K562 (cell line): ENCODE measurements around the gene RND1. TPM values are rescaled to one million over a fixed set of nuclear protein-coding genes. Genes with fewer than 3 reads are reported as not detected.

Experiments used
- CHD1 ChIP-seq: fragments of 200-600 bp; sonication (generic); IDR thresholded peaks from one replicate; pipeline ENCODE4 v1.6.1; 2012; ENCODE audit warnings: mild to moderate bottlenecking, moderate library complexity, low read length, inconsistent platforms
- ETS1 ChIP-seq: conservative IDR thresholded peaks from 2 replicates; pipeline ENCODE4 v1.6.1; 2011; ENCODE audit warnings: low read depth, mild to moderate bottlenecking, low read length; ENCODE audit not compliant: control insufficient read depth
- HNRNPL ChIP-seq: fragments of 200-400 bp; formaldehyde crosslinking; IDR thresholded peaks from 2 replicates; pipeline ENCODE4 v1.6.1; 2017; ENCODE audit warnings: low read depth, mild to moderate bottlenecking, low read length
- HNRNPLL ChIP-seq: fragments of 200-400 bp; formaldehyde crosslinking; IDR thresholded peaks from 2 replicates; pipeline ENCODE4 v1.6.1; 2017; ENCODE audit warnings: low read length, low read depth, mild to moderate bottlenecking; ENCODE audit not compliant: poor library complexity, severe bottlenecking
- IRF2 ChIP-seq: sonication (generic); formaldehyde crosslinking; IDR thresholded peaks from 2 replicates; pipeline ENCODE4 v1.8.1; 2022; ENCODE audit warnings: mild to moderate bottlenecking, missing genetic modification reagents
- KDM2B ChIP-seq: fragments of 250-450 bp; sonication (Bioruptor Pico); IDR thresholded peaks from 2 replicates; pipeline ENCODE4 v1.8.0; 2021; ENCODE audit warnings: mild to moderate bottlenecking, moderate library complexity
- KDM5B ChIP-seq: fragments of 200-600 bp; sonication (generic); IDR thresholded peaks from 2 replicates; pipeline ENCODE4 v1.6.1; 2012; ENCODE audit warnings: low read depth, mild to moderate bottlenecking, moderate library complexity, low read length, control low read depth, inconsistent platforms; ENCODE audit not compliant: insufficient replicate concordance
- MYBL2 ChIP-seq, 2 experiments: fragments of 450-650 bp in 1 of 2; sonication (generic) in 1 of 2; formaldehyde crosslinking in 1 of 2; IDR thresholded peaks; 2 replicates each; pipeline versions ENCODE4 v1.6.1 to v1.8.1; 2017 to 2022; ENCODE audit warnings: borderline replicate concordance in 1 of 2, inconsistent platforms in 1 of 2, low read depth in 1 of 2, mild to moderate bottlenecking in 1 of 2, missing genetic modification reagents in 1 of 2, moderate library complexity in 1 of 2
- PYGO2 ChIP-seq: fragments of 450-650 bp; IDR thresholded peaks from 2 replicates; pipeline ENCODE4 v1.6.1; 2016; ENCODE audit warnings: mild to moderate bottlenecking, missing genetic modification characterization, moderate library complexity, missing compliant biosample characterization
- SP1 ChIP-seq: sonication (generic); formaldehyde crosslinking; IDR thresholded peaks from 2 replicates; pipeline ENCODE4 v1.8.1; 2022; ENCODE audit warnings: mild to moderate bottlenecking, missing genetic modification reagents
- TAF1 ChIP-seq: IDR thresholded peaks from 2 replicates; pipeline ENCODE4 v1.6.1; 2011; ENCODE audit warnings: mild to moderate bottlenecking, low read length, moderate library complexity; ENCODE audit not compliant: insufficient read depth, control insufficient read depth, severe bottlenecking; ENCODE audit errors: extremely low read depth
- TBL1XR1 ChIP-seq, 2 experiments: IDR thresholded peaks; 2 replicates each; pipeline ENCODE4 v1.6.1; 2012; ENCODE audit warnings: improper control_type of control experiment in 2 of 2, low read length in 2 of 2, mild to moderate bottlenecking in 1 of 2
- TCFL5 ChIP-seq: fragments of 250-450 bp; sonication (Bioruptor Pico); conservative IDR thresholded peaks from 2 replicates; pipeline ENCODE4 v1.6.1; 2021; ENCODE audit warnings: mild to moderate bottlenecking, moderate library complexity, matching md5 sums
- XRCC5 ChIP-seq: fragments of 200-400 bp; formaldehyde crosslinking; IDR thresholded peaks from 2 replicates; pipeline ENCODE4 v1.6.1; 2017; ENCODE audit warnings: low read depth, mild to moderate bottlenecking, low read length
- YBX1 ChIP-seq: fragments of 450-650 bp; IDR thresholded peaks from 2 replicates; pipeline ENCODE4 v1.7.1; 2016; ENCODE audit warnings: mild to moderate bottlenecking
- ZFP36 ChIP-seq: fragments of 150-350 bp; IDR thresholded peaks from 2 replicates; pipeline ENCODE4 v1.6.1; 2018; ENCODE audit warnings: low read length, low read depth; ENCODE audit not compliant: partially characterized antibody
- ZNF609 ChIP-seq: sonication (generic); formaldehyde crosslinking; IDR thresholded peaks from 2 replicates; pipeline ENCODE4 v1.8.1; 2023; ENCODE audit warnings: missing genetic modification reagents, mild to moderate bottlenecking, borderline replicate concordance
- ZSCAN29 ChIP-seq: fragments of 450-650 bp; IDR thresholded peaks from 2 replicates; pipeline ENCODE4 v1.6.1; 2017
- polyA plus RNA-seq, 8 experiments: library from polyadenylated mRNA; depleted of rRNA in 4 of 8; stranded (reverse) in 5 of 8; unstranded in 3 of 8; fragments of >200 nt; fragmentation: Nextera tagmentation in 2 of 8; fragmentation: Illumina TruSeq in 1 of 8; extraction: Ambion mirVana in 2 of 8; extraction: Trizol in 1 of 8; gene quantifications; 2 replicates each; pipeline versions ENCODE4 v1.2.1 to v1.2.3, GENCODE V29; 2011 to 2014; ENCODE audit warnings: inconsistent platforms in 1 of 8, missing spikeins in 1 of 8
- total RNA-seq, 7 experiments: library from RNA; depleted of rRNA in 6 of 7; stranded (reverse); fragments of >200 nt in 6 of 7; fragmentation: Illumina TruSeq in 2 of 7; extraction: Trizol in 2 of 7; gene quantifications; 2 replicates each; pipeline versions ENCODE4 v1.2.1 to v1.2.3, GENCODE V29; 2011 to 2021; ENCODE audit warnings: low replicate concordance in 1 of 7
- TF ChIP-seq, protein P1 (sequence below): sonication (generic); formaldehyde crosslinking; IDR thresholded peaks from 2 replicates; pipeline ENCODE4 v1.8.1; 2023; ENCODE audit warnings: mild to moderate bottlenecking, missing genetic modification reagents

Gene RND1
- total and polyA plus RNA-seq, 9 of the 15 experiments (the other 6 are each of a cell fraction or from before 2014, with no cell fraction given) = 0.18 to 0.78 (median 0.58) TPM; not detected in 2

DNA sequence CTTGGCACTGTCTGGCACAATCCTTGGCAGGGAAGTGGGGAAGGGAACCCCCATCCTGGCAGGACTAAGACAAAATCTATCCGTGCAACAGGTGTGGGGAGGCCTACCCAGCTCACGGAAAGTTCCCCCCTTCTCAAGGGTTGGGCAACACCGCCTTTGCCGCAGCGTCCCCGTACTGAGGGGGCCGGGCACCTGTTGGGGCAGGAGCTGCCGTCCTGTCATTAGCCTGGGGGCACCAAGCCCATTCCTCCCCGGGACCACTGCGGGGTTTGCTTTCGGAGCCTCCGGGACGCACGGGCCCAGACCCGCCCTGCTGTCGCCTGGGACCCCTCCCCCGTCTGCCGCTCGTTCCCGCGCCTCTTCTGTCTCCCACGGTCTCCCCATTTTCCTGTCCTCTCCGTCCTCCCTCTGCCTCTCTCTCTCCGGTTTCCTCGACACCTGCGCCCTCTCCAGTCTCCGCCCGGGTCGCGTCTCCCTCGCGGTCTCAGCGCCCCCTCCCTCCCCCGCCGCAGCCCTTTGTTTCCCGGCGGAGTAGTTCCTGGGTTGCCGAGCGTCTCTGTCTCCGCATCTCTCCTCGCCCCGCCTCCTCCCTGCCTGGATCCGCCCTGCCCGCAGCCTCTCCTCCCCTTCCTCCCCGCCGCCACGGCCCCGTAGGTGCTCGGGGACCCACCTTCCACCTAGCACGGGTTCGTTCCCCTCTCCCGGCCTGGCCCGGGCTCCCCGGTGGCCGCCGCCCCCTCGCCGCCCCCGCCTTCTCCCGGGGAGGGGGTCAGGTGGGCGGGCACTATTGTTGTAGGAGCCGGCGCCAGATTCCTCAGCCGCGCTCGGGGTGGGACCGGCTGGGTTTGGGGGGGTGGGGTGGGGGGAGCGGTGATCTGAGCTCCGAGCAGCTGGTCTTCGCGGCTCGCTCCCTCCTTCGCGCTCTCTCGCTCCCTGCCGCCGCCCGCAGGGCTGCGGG, 47.5 kb downstream of the RND1 start, which contains the start of gene CACNB3 (continued):
- no peak for TF ChIP-seq ETS1
- TF ChIP-seq PYGO2 (tag) = no peak
- TF ChIP-seq HNRNPL = no peak
- no peak for TF ChIP-seq ZFP36
- no peak for TF ChIP-seq IRF2 (CRISPR knock-in tag)
- TF ChIP-seq MYBL2 (IDR thresholded peaks at IDR 0.05; ENCODE audit: low read depth) = no peak
- no peak for TF ChIP-seq MYBL2 (CRISPR knock-in tag; IDR thresholded peaks at IDR 0.05; ENCODE audit: borderline replicate concordance)
- TF ChIP-seq ZNF609 (CRISPR knock-in tag) = no peak
- no peak for TF ChIP-seq HNRNPLL
- no peak for TF ChIP-seq CHD1
- TF ChIP-seq YBX1 = no peak
- peak; percentile 8; the same call in 1 of the 2 replicates for TF ChIP-seq SP1 (CRISPR knock-in tag)
- no peak for TF ChIP-seq TAF1
- TF ChIP-seq KDM5B = peak; percentile 50
- TF ChIP-seq, protein P1, sequence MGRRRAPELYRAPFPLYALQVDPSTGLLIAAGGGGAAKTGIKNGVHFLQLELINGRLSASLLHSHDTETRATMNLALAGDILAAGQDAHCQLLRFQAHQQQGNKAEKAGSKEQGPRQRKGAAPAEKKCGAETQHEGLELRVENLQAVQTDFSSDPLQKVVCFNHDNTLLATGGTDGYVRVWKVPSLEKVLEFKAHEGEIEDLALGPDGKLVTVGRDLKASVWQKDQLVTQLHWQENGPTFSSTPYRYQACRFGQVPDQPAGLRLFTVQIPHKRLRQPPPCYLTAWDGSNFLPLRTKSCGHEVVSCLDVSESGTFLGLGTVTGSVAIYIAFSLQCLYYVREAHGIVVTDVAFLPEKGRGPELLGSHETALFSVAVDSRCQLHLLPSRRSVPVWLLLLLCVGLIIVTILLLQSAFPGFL (CRISPR knock-in tag) = no peak
- TF ChIP-seq KDM2B (CRISPR knock-in tag) = 0 out of 2 replicates have a peak, but pooled peaks have one; percentile 32
- TF ChIP-seq TBL1XR1 (IDR thresholded peaks at IDR 0.05; ENCODE audit: low read length in 2 of 2) = no peak
- no peak for TF ChIP-seq XRCC5
- no peak for TF ChIP-seq TCFL5
- TF ChIP-seq ZSCAN29 = no peak
